Adrenal gland (tissue), 5 donors: Measurements from ENCODE around the gene NAA40.

Experiments used
- CTCF ChIP-seq, 6 experiments: fragments of 450-650 bp in 4 of 6; fragments of 200-600 bp in 2 of 6; sonication (generic) in 1 of 6; IDR thresholded peaks; 1 replicate in 5 of 6; 2 replicates in 1 of 6; pipeline versions ENCODE4 v1.5.1 to v1.8.0; 2016 to 2021; ENCODE audit warnings: antibody characterized with exemption in 6 of 6, mild to moderate bottlenecking in 2 of 6, moderate library complexity in 1 of 6
- POLR2A ChIP-seq, 2 donors: fragments of 450-650 bp; IDR thresholded peaks; one replicate each; pipeline ENCODE4 v1.6.1; 2017; ENCODE audit warnings: antibody characterized with exemption in 2 of 2, mild to moderate bottlenecking in 2 of 2, moderate library complexity in 1 of 2
- donor health status: DM: no; HTN: no; CAD: no.

- TF ChIP-seq CTCF (IDR thresholded peaks at IDR 0.05) (no peak), POLR2A (IDR thresholded peaks at IDR 0.05) (no peak)
These were observed 48.4 kb upstream of the NAA40 start for GRCh38 chr11:63890368-63890767.
